GM19240 (cell line): Measurements from ENCODE around the gene COL5A1.

Experiments used
- DNase-seq: peaks from one replicate; pipeline ENCODE4 v3.0.0; 2011; ENCODE audit warnings: low spot score; ENCODE audit not compliant: insufficient read length

The COL5A1 gene

GRCh38 chr9:134811673-134812342 lies 170.2 kb downstream of the COL5A1 start:
- no peak for DNase-seq

- DNase-seq, result no peak
Measured at GRCh38 chr9:134812343-134812673, 170.7 kb downstream of the COL5A1 start.

- no peak for DNase-seq
Measured at GRCh38 chr9:134813841-134814240, 172.2 kb downstream of the COL5A1 start.

- DNase-seq, result no peak
Measured at GRCh38 chr9:134814598-134815215, 173.1 kb downstream of the COL5A1 start.

GRCh38 chr9:134815435-134816214 lies 174.0 kb downstream of the COL5A1 start:
- no peak for DNase-seq

- DNase-seq, result no peak
Measured at GRCh38 chr9:134816264-134816663, 174.7 kb downstream of the COL5A1 start.

- DNase-seq, result no peak
Measured at GRCh38 chr9:134818000-134818568, 176.5 kb downstream of the COL5A1 start.

- no peak for DNase-seq
Measured at GRCh38 chr9:134818591-134818990, 177.0 kb downstream of the COL5A1 start.

GRCh38 chr9:134820901-134821300 lies 179.3 kb downstream of the COL5A1 start:
- DNase-seq, result no peak

- no peak for DNase-seq
Measured at GRCh38 chr9:134822541-134822940, 180.9 kb downstream of the COL5A1 start.

GRCh38 chr9:134823623-134824022 lies 182.0 kb downstream of the COL5A1 start:
- DNase-seq, result no peak

GRCh38 chr9:134824583-134824982 lies 183.0 kb downstream of the COL5A1 start:
- DNase-seq, result no peak

- DNase-seq, result no peak
Measured at GRCh38 chr9:134825025-134825424, 183.4 kb downstream of the COL5A1 start.

GRCh38 chr9:134826336-134827285 lies 185.0 kb downstream of the COL5A1 start:
- no peak for DNase-seq

- DNase-seq, result no peak
Measured at GRCh38 chr9:134827559-134827958, 186.0 kb downstream of the COL5A1 start.

- DNase-seq, result no peak
Measured at GRCh38 chr9:134827993-134828392, 186.4 kb downstream of the COL5A1 start.

GRCh38 chr9:134828892-134829291 lies 187.3 kb downstream of the COL5A1 start:
- DNase-seq, result no peak

- DNase-seq, result no peak
Measured at GRCh38 chr9:134829356-134829937, 187.8 kb downstream of the COL5A1 start.

- no peak for DNase-seq
Measured at GRCh38 chr9:134830126-134830525, 188.5 kb downstream of the COL5A1 start.

- DNase-seq, result no peak
Measured at GRCh38 chr9:134830926-134831720, 189.5 kb downstream of the COL5A1 start.
